ENCODE measurements around the gene SARM1. TPM values are rescaled to one million over a fixed set of nuclear protein-coding genes. Genes with fewer than 3 reads are reported as not detected.

The SARM1 gene
- total and polyA plus RNA-seq, 4 donors: 9.3 to 24.6 (median 9.8) TPM

DNA sequence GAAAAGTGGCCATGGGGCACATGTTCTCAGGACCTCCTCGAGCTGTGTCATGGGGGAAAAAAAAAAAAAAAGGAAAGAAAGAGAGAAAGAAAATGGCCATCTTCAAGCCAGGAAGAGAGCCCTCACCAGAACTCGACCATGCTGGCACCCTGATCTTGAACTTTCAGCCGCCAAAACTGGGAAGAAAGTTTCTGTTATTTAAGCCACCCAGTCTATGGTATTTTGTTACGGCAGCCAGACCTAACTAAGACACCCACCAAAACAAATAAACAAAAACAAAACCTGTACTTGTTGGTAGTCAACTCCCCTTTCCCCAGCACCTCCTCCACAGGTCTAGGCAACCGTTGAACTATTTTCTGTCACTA lies 75.9 kb downstream of the SARM1 start:
- no peak for ATAC-seq (ENCODE audit: insufficient read depth, low FRiP score)
- H3K9me3 ChIP-seq (ENCODE audit: control insufficient read depth in 4 of 4, insufficient read depth in 3 of 4, low read length in 3 of 4): no peaks in the 10 kb centered on the region
- no peaks in the 10 kb centered on the region for H3K27me3 ChIP-seq (ENCODE audit: control insufficient read depth in 3 of 3, insufficient read depth in 3 of 3, low read length in 2 of 3)
- no peaks in the 10 kb centered on the region for H3K36me3 ChIP-seq (ENCODE audit: control insufficient read depth in 4 of 4, insufficient read depth in 4 of 4, low read length in 4 of 4)
- H3K27ac ChIP-seq (ENCODE audit: low read depth in 1 of 2, low read length in 1 of 2): no peak overlapping the region
- no peak overlapping the region for H3K9ac ChIP-seq (ENCODE audit: insufficient read depth in 1 of 2, low read length in 2 of 2)
- no peak overlapping the region for H3K4me3 ChIP-seq
- WGBS, 2 donors: 75 to 81% methylated on average over 5 of the region's 5 CpGs
- H3K4me1 ChIP-seq (ENCODE audit: control insufficient read depth in 5 of 5, insufficient read depth in 5 of 5, low read length in 5 of 5): no peaks in the 10 kb centered on the region
- TF ChIP-seq, protein P1, sequence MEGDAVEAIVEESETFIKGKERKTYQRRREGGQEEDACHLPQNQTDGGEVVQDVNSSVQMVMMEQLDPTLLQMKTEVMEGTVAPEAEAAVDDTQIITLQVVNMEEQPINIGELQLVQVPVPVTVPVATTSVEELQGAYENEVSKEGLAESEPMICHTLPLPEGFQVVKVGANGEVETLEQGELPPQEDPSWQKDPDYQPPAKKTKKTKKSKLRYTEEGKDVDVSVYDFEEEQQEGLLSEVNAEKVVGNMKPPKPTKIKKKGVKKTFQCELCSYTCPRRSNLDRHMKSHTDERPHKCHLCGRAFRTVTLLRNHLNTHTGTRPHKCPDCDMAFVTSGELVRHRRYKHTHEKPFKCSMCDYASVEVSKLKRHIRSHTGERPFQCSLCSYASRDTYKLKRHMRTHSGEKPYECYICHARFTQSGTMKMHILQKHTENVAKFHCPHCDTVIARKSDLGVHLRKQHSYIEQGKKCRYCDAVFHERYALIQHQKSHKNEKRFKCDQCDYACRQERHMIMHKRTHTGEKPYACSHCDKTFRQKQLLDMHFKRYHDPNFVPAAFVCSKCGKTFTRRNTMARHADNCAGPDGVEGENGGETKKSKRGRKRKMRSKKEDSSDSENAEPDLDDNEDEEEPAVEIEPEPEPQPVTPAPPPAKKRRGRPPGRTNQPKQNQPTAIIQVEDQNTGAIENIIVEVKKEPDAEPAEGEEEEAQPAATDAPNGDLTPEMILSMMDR (IDR thresholded peaks at IDR 0.05; ENCODE audit: control extremely low read depth, extremely low read depth): no peak
- DNase-seq: no peak

DNA sequence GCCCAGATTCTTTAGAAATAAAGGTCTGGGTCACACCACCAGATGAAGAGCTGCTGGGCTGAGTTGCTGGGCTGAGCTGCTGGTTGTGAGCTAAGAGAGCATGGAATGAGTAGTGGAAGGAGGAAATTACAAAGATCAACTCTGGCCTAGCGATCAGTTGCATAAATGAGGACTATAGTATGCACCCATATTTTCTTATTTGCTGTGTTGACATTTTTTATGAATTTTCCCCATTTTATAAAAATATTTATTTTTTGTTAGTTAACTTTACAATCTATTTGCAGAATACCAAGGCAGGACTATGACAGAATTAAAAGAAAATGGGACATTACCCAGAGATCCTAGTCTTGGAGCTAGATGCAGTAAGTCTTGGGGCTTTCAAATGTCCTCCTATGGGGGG lies 78.4 kb downstream of the SARM1 start:
- Histone ChIP-seq H3K4me1 (ENCODE audit: control insufficient read depth in 5 of 5, insufficient read depth in 5 of 5, low read length in 5 of 5) (no peaks in the 10 kb centered on the region), H3K36me3 (ENCODE audit: control insufficient read depth in 4 of 4, insufficient read depth in 4 of 4, low read length in 4 of 4) (no peaks in the 10 kb centered on the region), H3K9me3 (ENCODE audit: control insufficient read depth in 4 of 4, insufficient read depth in 3 of 4, low read length in 3 of 4) (no peaks in the 10 kb centered on the region), H3K27ac (ENCODE audit: low read depth in 1 of 2, low read length in 1 of 2) (no peak overlapping the region), H3K4me3 (no peak overlapping the region), H3K27me3 (ENCODE audit: control insufficient read depth in 3 of 3, insufficient read depth in 3 of 3, low read length in 2 of 3) (no peaks in the 10 kb centered on the region), H3K9ac (ENCODE audit: insufficient read depth in 1 of 2, low read length in 2 of 2) (no peak overlapping the region)
- DNase-seq (no peak), ATAC-seq (ENCODE audit: insufficient read depth, low FRiP score) (no peak)
- 40 to 80% methylated on average over 1 of the region's 1 CpG for WGBS, 2 donors
- TF ChIP-seq, protein P1 (IDR thresholded peaks at IDR 0.05; ENCODE audit: control extremely low read depth, extremely low read depth): no peak

Other genes starting within 250 kb of the SARM1 start
- gene TMEM97, start 52.5 kb upstream of the SARM1 start, total RNA-seq: 10 to 100 TPM; 23.5 to 62.6 TPM
- 10 to 100 TPM; 35.3 to 42.2 TPM for gene TMEM97, start 52.5 kb upstream of the SARM1 start, polyA plus RNA-seq
- 10 to 100 TPM; 29.5 to 36.0 TPM for gene IFT20, start 36.2 kb upstream of the SARM1 start, total RNA-seq
- gene IFT20, start 36.2 kb upstream of the SARM1 start, polyA plus RNA-seq: 10 to 100 TPM; 35.6 to 74.1 TPM
- gene TNFAIP1, start 35.9 kb upstream of the SARM1 start, total RNA-seq: 10 to 100 TPM; 35.0 to 59.6 TPM
- 10 to 100 TPM; 17.7 to 36.9 TPM for gene TNFAIP1, start 35.9 kb upstream of the SARM1 start, polyA plus RNA-seq
- 10 to 100 TPM; 38.7 to 82.6 TPM for gene POLDIP2, start 14.2 kb upstream of the SARM1 start, total RNA-seq
- 10 to 100 TPM; 43.6 to 80.9 TPM for gene POLDIP2, start 14.2 kb upstream of the SARM1 start, polyA plus RNA-seq
- gene SEBOX, start 6.5 kb upstream of the SARM1 start, total RNA-seq: not detected
- gene SEBOX, start 6.5 kb upstream of the SARM1 start, polyA plus RNA-seq: not detected
- gene VTN, start 1.4 kb upstream of the SARM1 start, total RNA-seq: 1 to 10 TPM in 1 of 2 donors, under 1 TPM in 1; 0.40 to 2.5 TPM
- gene VTN, start 1.4 kb upstream of the SARM1 start, polyA plus RNA-seq: 1 to 10 TPM; 1.3 to 1.9 TPM
- 10 to 100 TPM in 1 of 2 donors, 1 to 10 TPM in 1; 4.6 to 23.8 TPM for gene SLC46A1, start 34.5 kb downstream of the SARM1 start, total RNA-seq
- gene SLC46A1, start 34.5 kb downstream of the SARM1 start, polyA plus RNA-seq: 10 to 100 TPM in 1 of 2 donors, 1 to 10 TPM in 1; 8.6 to 10.2 TPM
- gene SLC13A2, start 102.0 kb downstream of the SARM1 start, total RNA-seq: under 1 TPM in 1 of 2 donors, not detected in 1; 0.15 TPM
- gene SLC13A2, start 102.0 kb downstream of the SARM1 start, polyA plus RNA-seq: under 1 TPM; 0.02 to 0.06 TPM
- gene FOXN1, start 134.7 kb downstream of the SARM1 start, total RNA-seq: under 1 TPM in 1 of 2 donors, not detected in 1; 0.25 TPM
- under 1 TPM; 0.13 to 0.18 TPM for gene FOXN1, start 134.7 kb downstream of the SARM1 start, polyA plus RNA-seq
- gene UNC119, start 180.9 kb downstream of the SARM1 start, total RNA-seq: 10 to 100 TPM; 29.2 to 34.2 TPM
- 10 to 100 TPM; 19.0 to 40.0 TPM for gene UNC119, start 180.9 kb downstream of the SARM1 start, polyA plus RNA-seq
- gene PIGS, start 199.8 kb downstream of the SARM1 start, total RNA-seq: 10 to 100 TPM; 43.2 to 71.3 TPM
- gene PIGS, start 199.8 kb downstream of the SARM1 start, polyA plus RNA-seq: 10 to 100 TPM in 1 of 2 donors, 1 to 10 TPM in 1; 10.0 to 71.9 TPM
- gene ALDOC, start 205.2 kb downstream of the SARM1 start, total RNA-seq: 10 to 100 TPM; 21.0 to 40.3 TPM
- gene ALDOC, start 205.2 kb downstream of the SARM1 start, polyA plus RNA-seq: 10 to 100 TPM; 15.5 to 52.5 TPM
- gene SPAG5, start 227.3 kb downstream of the SARM1 start, total RNA-seq: 10 to 100 TPM; 10.5 to 15.0 TPM
- gene SPAG5, start 227.3 kb downstream of the SARM1 start, polyA plus RNA-seq: 1 to 10 TPM; 6.3 to 9.9 TPM
- 10 to 100 TPM; 12.2 to 14.3 TPM for gene RSKR, start 242.5 kb downstream of the SARM1 start, total RNA-seq
- 1 to 10 TPM; 3.9 to 5.5 TPM for gene RSKR, start 242.5 kb downstream of the SARM1 start, polyA plus RNA-seq